GM12872 (cell line): ENCODE results near the gene THRB.

Experiments used
- CTCF ChIP-seq: IDR thresholded peaks from 3 replicates; pipeline ENCODE4 v1.5.1; 2011; ENCODE audit warnings: low read depth, mild to moderate bottlenecking, low read length, moderate library complexity; ENCODE audit not compliant: insufficient read depth

Gene THRB

DNA sequence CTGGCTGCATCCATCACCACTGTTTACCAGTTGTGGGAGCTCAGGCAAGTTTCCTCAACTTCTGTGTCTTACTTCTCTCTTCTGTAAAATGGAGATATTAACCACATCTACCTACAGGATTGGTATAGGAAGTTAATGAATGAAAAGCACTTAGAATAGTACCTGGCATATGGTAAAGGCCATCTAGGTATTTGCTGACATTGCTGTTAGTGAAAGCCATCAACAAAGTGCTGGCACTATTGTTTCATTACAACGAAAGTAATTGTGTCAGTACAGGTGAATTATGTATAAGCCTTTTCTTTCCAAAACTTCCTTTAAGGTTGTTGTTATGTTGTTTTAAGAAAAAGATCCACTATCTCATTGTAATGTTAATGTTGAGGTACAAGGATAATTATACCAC, 352.5 kb downstream of the THRB start:
- TF ChIP-seq CTCF, result no peak

DNA sequence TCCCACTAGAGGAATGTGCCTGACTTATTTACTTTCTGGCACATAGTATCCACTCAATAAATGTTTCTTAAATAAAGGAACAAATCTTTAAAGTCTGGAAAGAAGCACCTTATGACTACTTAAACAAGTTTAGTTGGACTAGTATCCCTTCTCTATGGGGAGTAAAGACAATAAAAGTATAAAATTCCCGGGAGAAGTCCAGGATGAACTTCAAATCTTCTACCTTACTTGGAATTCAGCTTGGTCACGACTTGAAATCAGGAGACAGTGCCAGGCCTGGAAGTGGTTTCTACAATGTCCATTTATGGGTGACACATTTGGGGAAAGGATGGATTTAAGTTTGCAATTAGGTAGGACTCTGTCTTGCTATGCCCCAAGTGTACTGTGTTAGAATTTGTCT, 353.1 kb downstream of the THRB start:
- no peak for TF ChIP-seq CTCF

GRCh38 chr3:24139463-24140412, 354.9 kb downstream of the THRB start:
- TF ChIP-seq CTCF, result no peak

DNA sequence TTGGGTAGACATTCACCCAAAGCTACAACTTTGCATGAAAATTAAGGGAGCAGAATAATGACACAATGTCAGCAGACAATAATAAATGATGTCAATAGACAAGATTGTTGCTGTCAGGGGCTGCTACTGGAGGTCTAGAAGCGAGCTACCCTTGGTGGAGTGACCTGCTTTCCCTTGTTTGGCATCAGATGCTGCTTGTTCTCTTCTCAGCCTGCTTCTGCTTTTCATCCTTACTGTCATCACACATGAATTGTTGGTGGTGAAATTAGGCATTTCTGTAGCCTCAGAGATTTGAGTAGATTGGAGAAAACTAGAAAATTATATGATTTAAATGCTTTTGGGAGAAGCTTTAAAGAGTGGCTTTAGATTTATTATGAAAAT, 355.8 kb downstream of the THRB start:
- TF ChIP-seq CTCF, result no peak

DNA sequence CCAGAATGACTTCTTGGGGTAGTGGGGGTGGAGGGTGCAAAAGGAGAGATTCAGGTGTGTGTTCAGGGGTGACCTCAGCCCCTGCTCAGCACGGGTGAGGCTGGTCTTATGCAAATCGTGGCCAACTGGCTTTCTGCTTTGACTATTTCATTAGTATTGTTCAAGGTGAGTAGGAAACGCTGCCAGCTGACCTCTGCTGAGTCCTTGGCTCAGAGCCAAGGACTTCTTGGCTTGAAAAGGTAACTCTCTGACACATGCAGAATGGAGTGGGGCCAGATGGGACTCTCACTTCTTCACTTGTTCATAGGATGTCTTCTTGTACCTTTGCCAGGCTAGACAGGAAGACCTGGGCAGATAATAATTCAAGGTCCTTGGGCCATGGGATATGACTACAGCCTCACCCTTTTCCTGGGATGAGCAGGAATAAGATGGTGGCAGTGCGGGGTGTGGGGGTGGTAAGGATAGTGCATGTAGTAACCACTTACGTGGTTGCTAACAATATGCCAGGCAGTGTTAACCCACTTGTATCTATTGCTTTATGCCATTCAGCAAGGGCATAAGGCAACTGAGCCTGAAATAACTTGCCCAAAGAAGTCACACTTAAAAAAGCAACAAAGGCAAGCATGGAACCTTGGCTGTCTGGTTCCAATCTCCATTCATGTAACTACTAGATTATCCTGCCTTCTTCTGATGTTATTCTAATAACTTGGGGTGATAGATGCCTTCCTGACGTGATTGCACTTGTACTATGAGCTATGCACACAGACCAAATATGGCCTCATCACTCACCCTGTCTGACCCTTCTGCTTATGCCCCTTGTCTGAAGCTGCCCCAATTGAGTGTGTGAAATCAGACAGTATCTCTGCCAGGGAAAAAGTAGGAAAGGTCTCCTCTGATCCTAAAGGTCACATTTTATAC, 356.4 kb downstream of the THRB start:
- TF ChIP-seq CTCF, result no peak

- no peak for TF ChIP-seq CTCF
These were observed 357.3 kb downstream of the THRB start for GRCh38 chr3:24137334-24137733.

- TF ChIP-seq CTCF, result no peak
These were observed 357.9 kb downstream of the THRB start for GRCh38 chr3:24136624-24137310.
